NCI-H146 treated with DMSO at 0.1 percent for 48 hours (cell line): ENCODE results near the gene RALY.
A peak's percentile ranks its signal among the peaks of the same experiment; 100 is the strongest.

Source experiments
- DNase-seq: peaks from one replicate; lab custom pipeline; 2025; ENCODE audit not compliant: unreplicated experiment; lab: John Stamatoyannopoulos, UW

The RALY gene

GRCh38 chr20:33993576-33994221, at the start of gene RALY:
RALY (plus strand) TSS chr20:33993911; CDS start chr20:34072075, 78,164 bp downstream.
- DNase-seq, result peak; percentile 74

GRCh38 chr20:33944914-33945313, 48.8 kb upstream of the RALY start:
- no peak for DNase-seq

- DNase-seq, result no peak
Measured at GRCh38 chr20:33945391-33946081, 48.2 kb upstream of the RALY start.

DNA sequence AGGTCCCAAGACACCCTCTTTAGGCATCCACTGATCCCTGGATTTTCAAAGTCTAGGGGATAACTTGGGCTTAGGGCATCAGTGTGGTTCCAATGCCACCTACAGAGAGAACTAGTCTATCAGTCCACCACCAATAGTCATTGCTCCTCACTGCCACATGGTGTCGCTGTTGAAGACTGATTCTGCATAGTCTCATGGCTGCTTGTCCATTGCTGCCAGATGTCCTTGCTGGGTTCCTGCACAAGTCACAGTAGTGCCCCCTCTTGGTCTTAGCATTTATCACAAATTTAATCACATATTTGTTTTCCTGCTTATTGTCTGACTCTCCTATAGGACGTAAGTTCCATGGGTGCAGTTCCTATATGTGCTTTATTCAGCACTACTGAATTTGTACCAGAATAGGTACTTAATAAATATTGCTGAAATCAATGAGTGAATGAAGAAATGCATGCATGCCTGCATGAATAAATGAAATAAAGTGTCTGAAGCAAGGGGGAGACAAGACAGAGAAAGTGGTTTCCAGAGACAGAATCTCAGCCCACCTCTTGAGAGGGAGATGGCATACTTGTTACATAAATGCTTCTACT, 45.9 kb upstream of the RALY start:
- DNase-seq, result no peak

DNA sequence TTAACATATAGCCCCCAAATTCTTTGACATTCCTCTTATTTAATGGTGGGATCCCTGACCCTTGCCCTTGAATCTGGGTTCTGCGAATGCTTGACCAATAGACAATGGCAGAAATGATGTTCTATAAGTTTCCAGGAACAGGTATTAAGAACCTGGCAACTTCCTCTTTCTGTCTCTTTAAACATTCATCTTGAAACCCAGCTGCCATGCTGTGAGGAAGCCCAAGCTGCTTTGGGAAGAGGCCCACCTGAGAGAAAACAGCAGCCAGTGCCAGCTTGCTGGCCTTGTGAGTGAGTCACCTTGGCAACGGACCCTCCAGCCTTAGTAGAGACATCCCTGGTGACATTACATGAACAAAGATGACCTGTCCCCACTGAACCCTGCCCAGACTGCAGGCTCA, 45.2 kb upstream of the RALY start:
- no peak for DNase-seq

- DNase-seq, result no peak
Measured at GRCh38 chr20:33951171-33951570, 42.5 kb upstream of the RALY start.

GRCh38 chr20:33954504-33954903, 39.2 kb upstream of the RALY start:
- DNase-seq, result no peak

GRCh38 chr20:33963751-33964150, 30.0 kb upstream of the RALY start:
- no peak for DNase-seq

DNA sequence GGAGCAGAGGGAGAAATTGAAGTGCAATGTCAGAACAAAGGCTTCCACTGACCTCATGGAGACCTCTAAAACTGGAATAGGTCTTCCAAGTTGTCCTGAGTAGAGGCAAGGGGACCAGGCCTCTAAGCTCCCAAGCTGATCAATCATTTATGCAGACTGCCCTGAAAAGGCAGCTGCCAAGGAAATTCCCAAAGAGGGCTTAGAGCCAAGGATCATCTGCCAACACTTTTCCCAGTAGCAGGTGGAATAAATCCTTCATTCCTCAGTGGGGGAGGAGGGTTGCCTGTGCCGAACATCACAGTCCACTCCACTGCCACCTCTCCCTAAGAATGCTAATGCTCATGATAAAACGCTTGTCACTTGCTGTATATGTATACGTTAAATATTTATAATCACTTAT, 29.3 kb upstream of the RALY start:
- no peak for DNase-seq

GRCh38 chr20:33967126-33967525, 26.6 kb upstream of the RALY start:
- no peak for DNase-seq

DNA sequence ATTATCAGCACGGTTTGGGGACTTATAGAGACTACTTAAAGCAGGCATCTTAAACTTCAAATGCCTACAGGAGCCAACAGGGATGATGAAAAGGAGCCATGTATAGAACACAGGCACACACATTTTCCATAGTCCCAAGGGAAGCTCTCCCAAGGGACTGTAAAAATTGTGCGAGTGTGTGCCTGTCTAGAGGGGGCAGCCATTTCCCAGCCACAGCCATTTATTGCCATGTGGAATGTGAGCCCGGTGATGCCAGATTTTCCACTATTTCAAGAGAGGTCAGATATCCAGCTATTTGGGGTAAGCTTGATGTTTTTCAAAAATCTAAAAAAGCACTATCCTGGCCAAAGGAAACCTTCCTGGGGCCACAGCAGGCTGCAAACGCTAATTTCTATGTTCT, 24.1 kb upstream of the RALY start:
- DNase-seq, result no peak

- no peak for DNase-seq
Measured at GRCh38 chr20:33970229-33970628, 23.5 kb upstream of the RALY start.

GRCh38 chr20:33971147-33971975, 22.4 kb upstream of the RALY start:
- DNase-seq, result no peak

GRCh38 chr20:33976959-33977358, 16.8 kb upstream of the RALY start:
- no peak for DNase-seq

DNA sequence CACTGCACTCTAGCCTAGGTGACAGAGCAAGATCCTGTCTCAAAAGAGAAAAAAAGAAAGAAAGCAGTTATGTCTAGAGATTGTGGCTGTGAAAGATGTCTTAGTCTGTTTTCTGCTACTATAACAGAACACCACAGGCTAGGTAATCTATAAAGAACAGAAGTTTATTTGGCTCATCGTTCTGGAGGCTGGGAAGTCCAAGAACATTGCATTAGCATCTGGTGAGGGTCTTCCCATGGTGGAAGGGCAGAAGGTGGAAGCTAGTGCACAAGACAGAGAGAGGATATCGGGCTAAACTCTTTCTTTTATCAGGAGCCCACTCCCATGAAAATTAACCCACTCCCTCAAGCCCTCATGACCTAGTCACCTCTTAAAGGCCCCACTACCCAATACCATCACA, 16.2 kb upstream of the RALY start:
- no peak for DNase-seq

- DNase-seq, result no peak
Measured at GRCh38 chr20:33979094-33979493, 14.6 kb upstream of the RALY start.

GRCh38 chr20:33981347-33981746, 12.4 kb upstream of the RALY start:
- no peak for DNase-seq

GRCh38 chr20:33981964-33982363, 11.7 kb upstream of the RALY start:
- DNase-seq, result no peak

DNA sequence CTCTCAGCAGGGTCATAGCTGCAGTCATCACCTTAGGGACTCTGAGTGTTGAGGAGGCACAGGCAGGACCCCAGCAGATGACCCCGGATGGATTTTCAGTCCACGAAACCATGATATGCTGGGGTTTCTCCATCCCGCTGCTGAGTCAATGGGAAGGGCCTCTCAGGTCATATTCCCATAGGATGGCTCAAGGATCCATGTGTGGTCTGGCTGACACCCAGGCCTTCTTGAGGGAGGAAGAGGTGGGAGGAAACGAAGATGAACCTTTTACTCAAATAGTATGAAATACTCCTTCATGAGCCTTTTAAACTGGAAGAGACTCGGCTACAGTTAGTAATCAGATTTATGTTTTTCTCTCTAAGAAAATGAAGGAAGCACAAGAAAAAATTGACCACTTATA, 10.3 kb upstream of the RALY start:
- no peak for DNase-seq

DNA sequence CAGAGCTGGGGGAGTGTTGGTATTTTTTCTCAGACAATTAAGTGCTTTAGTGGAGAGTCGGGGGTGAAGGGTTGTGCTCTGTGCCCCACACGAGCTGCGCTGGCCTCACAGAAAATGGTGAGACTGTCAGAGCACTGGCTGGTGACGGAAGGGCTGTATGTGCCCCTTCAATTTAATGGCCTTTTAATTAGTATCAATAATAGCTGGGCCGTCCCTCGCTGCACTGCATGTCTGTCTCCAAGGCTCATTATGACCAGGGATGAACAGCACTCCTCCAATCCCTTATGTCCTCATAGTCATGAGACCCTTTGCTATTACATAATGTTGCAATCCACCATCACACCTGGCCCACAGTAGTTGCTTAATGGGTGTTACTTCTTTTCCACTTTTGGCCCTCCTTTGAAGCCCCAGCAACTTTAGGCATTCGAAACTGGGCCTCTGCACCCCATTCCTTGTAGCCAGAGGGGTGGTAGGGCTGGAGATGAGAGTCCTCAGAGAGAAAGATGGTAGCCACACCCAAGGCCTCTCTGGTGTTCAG, 9.5 kb upstream of the RALY start:
- DNase-seq, result no peak

- no peak for DNase-seq
Measured at GRCh38 chr20:33985280-33985679, 8.4 kb upstream of the RALY start.
